Right cardiac atrium (tissue), 5 donors: Measurements from ENCODE around the gene SYNPO2. TPM values are rescaled to one million over a fixed set of nuclear protein-coding genes. Genes with fewer than 3 reads are reported as not detected.

Experiments used
- ATAC-seq, 2 donors: fragments of 200-7000 bp; cut with Tn5 transposase; one replicate each; pipeline versions ENCODE4 v1.8.0 to v1.9.1; 2020; ENCODE audit warnings: moderate library complexity in 2 of 2, mild to moderate bottlenecking in 1 of 2
- DNase-seq, 3 donors: peaks; one replicate each; pipeline ENCODE4 v3.0.0-alpha.2; 2020
- H3K27ac ChIP-seq: one replicate; pipeline ENCODE4 v1.5.1; 2013; ENCODE audit warnings: mild to moderate bottlenecking, low read length, control low read depth, moderate library complexity
- H3K27me3 ChIP-seq: one replicate; pipeline ENCODE4 v1.6.1; 2013; ENCODE audit not compliant: control insufficient read depth, insufficient read depth
- H3K4me1 ChIP-seq: one replicate; pipeline ENCODE4 v1.6.1; 2013; ENCODE audit warnings: low read length; ENCODE audit not compliant: control insufficient read depth, insufficient read depth
- H3K4me3 ChIP-seq: one replicate; pipeline ENCODE4 v1.5.1; 2013; ENCODE audit warnings: low read length, control low read depth
- H3K9me3 ChIP-seq: one replicate; pipeline ENCODE4 v1.6.1; 2013; ENCODE audit warnings: low read length; ENCODE audit not compliant: control insufficient read depth
- WGBS: extraction: QIAGEN DNeasy Blood & Tissue Kit; methylation state at CpG from one replicate; pipeline ENCODE4 v1.1.7; 2013; 5-methylcytosine and 5-hydroxymethylcytosine counted together
- intact Hi-C, 4 donors: fragments of 100-400 bp; cut with DNase I; formaldehyde crosslinking; loops; one replicate each; pipeline versions ENCODE4 v1.11.0 to v1.14.0; 2022 to 2023
- polyA plus RNA-seq: library from polyadenylated mRNA; stranded (reverse); fragments of 200-250 nt; gene quantifications from one replicate; pipeline ENCODE4 v1.2.3, GENCODE V29; 2013
- total RNA-seq, 4 donors: library from RNA; stranded (reverse); fragmentation: NEBNext Ultra II Directional; extraction: Animal tissue kit (Norgen Biotek cat#: 25700); gene quantifications; one replicate each; pipeline ENCODE4 v1.2.1, GENCODE V29; 2021
- donor health status: healthy with polysubstance abuse.
- donor health status: DM: no; HTN: yes; CAD: no.
- donor health status: DM: no; HTN: no; CAD: no.
- donor health status: DM: no; HTN: yes; CAD: no; lungs with severe emphysema.
- donor health status: DM: yes; HTN: yes; CAD: no.

SYNPO2 gene
- total and polyA plus RNA-seq, 5 donors, result 29.6 to 134 (median 113) TPM

GRCh38 chr4:118955515-118955914, 66.9 kb downstream of the SYNPO2 start:
- no peaks in the 10 kb centered on the region for H3K27me3 ChIP-seq
- no peaks in the 10 kb centered on the region for H3K9me3 ChIP-seq
- intact Hi-C loops, result no loop called here
- 62% methylated on average over 3 of the region's 3 CpGs for WGBS
- no peak overlapping the region for H3K27ac ChIP-seq
- no peak for ATAC-seq
- H3K4me1 ChIP-seq, result peaks cover 6% of the 10 kb centered on the region
- H3K4me3 ChIP-seq, result no peak overlapping the region
- DNase-seq, result no peak

- WGBS, result 60% methylated on average over 10 of the region's 10 CpGs
- H3K27ac ChIP-seq, result peak overlapping the region; percentile 55
- peak in 1 of 3 donors; percentile 29 for DNase-seq
- H3K4me3 ChIP-seq, result no peak overlapping the region
- H3K27me3 ChIP-seq, result no peaks in the 10 kb centered on the region
- peak; percentile 53 to 76 for ATAC-seq
- H3K9me3 ChIP-seq, result no peaks in the 10 kb centered on the region
- H3K4me1 ChIP-seq, result peaks cover 5% of the 10 kb centered on the region
- intact Hi-C loops, result no loop called here
These were observed 69.2 kb downstream of the SYNPO2 start for GRCh38 chr4:118957722-118958445.

- no peak overlapping the region for H3K4me3 ChIP-seq
- H3K27ac ChIP-seq, result no peak overlapping the region
- H3K9me3 ChIP-seq, result no peaks in the 10 kb centered on the region
- DNase-seq, result no peak
- intact Hi-C loops, result loop anchor here (10.0 kb wide), 2 partner anchors 188 to 198 kb away; no protein-coding TSS in a partner anchor
- peak in 1 of 2 donors; percentile 27 for ATAC-seq
- no peaks in the 10 kb centered on the region for H3K27me3 ChIP-seq
- H3K4me1 ChIP-seq, result peaks cover 7% of the 10 kb centered on the region
These were observed 73.9 kb downstream of the SYNPO2 start for GRCh38 chr4:118962540-118962939.

GRCh38 chr4:118964891-118965411, 76.3 kb downstream of the SYNPO2 start:
- H3K4me1 ChIP-seq, result peaks cover 10% of the 10 kb centered on the region
- ATAC-seq, result peak; percentile 50 to 56

GRCh38 chr4:118967393-118967792, 78.7 kb downstream of the SYNPO2 start:
- DNase-seq (no peak), ATAC-seq (peak; percentile 1 to 13)
- 51% methylated on average over 2 of the region's 2 CpGs for WGBS
- intact Hi-C loops, result loop anchor here (5.0 to 10.0 kb wide), 4 partner anchors 80 to 225 kb away; partner anchors contain the start of gene SYNPO2 (in 3 of the 4)
- no peak overlapping the region for H3K4me3 ChIP-seq
- H3K27me3 ChIP-seq, result no peaks in the 10 kb centered on the region
- H3K27ac ChIP-seq, result peak overlapping the region; percentile 80
- no peaks in the 10 kb centered on the region for H3K9me3 ChIP-seq
- H3K4me1 ChIP-seq, result peaks cover 10% of the 10 kb centered on the region

More at GRCh38 chr4:118964891-118965411, 76.3 kb downstream of the SYNPO2 start:
- peak overlapping the region; percentile 67 for H3K27ac ChIP-seq
- no peak overlapping the region for H3K4me3 ChIP-seq
- DNase-seq, result peak; percentile 27 to 69 (median 52)
- H3K27me3 ChIP-seq, result no peaks in the 10 kb centered on the region
- intact Hi-C loops, result loop anchor here (5.0 to 10.0 kb wide), 4 partner anchors 78 to 223 kb away; partner anchors contain the start of gene SYNPO2 (in 3 of the 4)
- H3K9me3 ChIP-seq, result no peaks in the 10 kb centered on the region
- 30% methylated on average over 3 of the region's 3 CpGs for WGBS

- intact Hi-C loops, result loop anchor here (2.0 to 10.0 kb wide), 5 partner anchors 81 to 227 kb away; partner anchors contain the start of gene SYNPO2 (in 3 of the 4)
- H3K27me3 ChIP-seq, result no peaks in the 10 kb centered on the region
- DNase-seq, result peak; percentile 41 to 72 (median 47)
- H3K4me1 ChIP-seq, result peaks cover 8% of the 10 kb centered on the region
- WGBS, result 0% methylated on average over 1 of the region's 1 CpG
- H3K9me3 ChIP-seq, result no peaks in the 10 kb centered on the region
- ATAC-seq, result peak; percentile 85 to 90
- peak overlapping the region; percentile 80 for H3K27ac ChIP-seq
- no peak overlapping the region for H3K4me3 ChIP-seq
These were observed 79.4 kb downstream of the SYNPO2 start for GRCh38 chr4:118968005-118968404.

GRCh38 chr4:118968813-118969212, 80.2 kb downstream of the SYNPO2 start:
- H3K4me1 ChIP-seq, result peaks cover 7% of the 10 kb centered on the region
- no peak overlapping the region for H3K4me3 ChIP-seq
- no peak for ATAC-seq
- intact Hi-C loops, result loop anchor here (2.0 to 10.0 kb wide), 5 partner anchors 82 to 228 kb away; partner anchors contain the start of gene SYNPO2 (in 3 of the 4)
- WGBS, result 23% methylated on average over 6 of the region's 6 CpGs
- no peak for DNase-seq
- H3K9me3 ChIP-seq, result no peaks in the 10 kb centered on the region
- no peaks in the 10 kb centered on the region for H3K27me3 ChIP-seq
- H3K27ac ChIP-seq, result no peak overlapping the region

GRCh38 chr4:118969359-118969758, 80.7 kb downstream of the SYNPO2 start:
- no peak overlapping the region for H3K27ac ChIP-seq
- intact Hi-C loops, result loop anchor here (2.0 to 10.0 kb wide), 5 partner anchors 82 to 229 kb away; partner anchors contain the start of gene SYNPO2 (in 3 of the 4)
- no peaks in the 10 kb centered on the region for H3K27me3 ChIP-seq
- peak; percentile 87 to 90 for ATAC-seq
- no peak overlapping the region for H3K4me3 ChIP-seq
- peaks cover 7% of the 10 kb centered on the region for H3K4me1 ChIP-seq
- peak; percentile 57 to 81 (median 64) for DNase-seq
- WGBS, result 8% methylated on average over 5 of the region's 5 CpGs
- no peaks in the 10 kb centered on the region for H3K9me3 ChIP-seq

- 58% methylated on average over 2 of the region's 2 CpGs for WGBS
- intact Hi-C loops, result loop anchor here in 1 of 4 donors (10.0 kb wide), 1 partner anchor 227 kb away; no protein-coding TSS in a partner anchor
- DNase-seq, result no peak
- no peak for ATAC-seq
- H3K4me1 ChIP-seq, result peaks cover 7% of the 10 kb centered on the region
- H3K27me3 ChIP-seq, result no peaks in the 10 kb centered on the region
- no peak overlapping the region for H3K27ac ChIP-seq
- no peaks in the 10 kb centered on the region for H3K9me3 ChIP-seq
- H3K4me3 ChIP-seq, result no peak overlapping the region
These were observed 83.5 kb downstream of the SYNPO2 start for GRCh38 chr4:118972167-118972566.

GRCh38 chr4:118973295-118973694, 84.6 kb downstream of the SYNPO2 start:
- 40% methylated on average over 6 of the region's 6 CpGs for WGBS
- no peaks in the 10 kb centered on the region for H3K27me3 ChIP-seq
- no peaks in the 10 kb centered on the region for H3K9me3 ChIP-seq
- ATAC-seq (no peak), DNase-seq (no peak)
- peaks cover 1% of the 10 kb centered on the region for H3K4me1 ChIP-seq
- intact Hi-C loops, result loop anchor here in 1 of 4 donors (10.0 kb wide), 1 partner anchor 228 kb away; no protein-coding TSS in a partner anchor
- no peak overlapping the region for H3K4me3 ChIP-seq
- H3K27ac ChIP-seq, result no peak overlapping the region

- WGBS, result 58% methylated on average over 2 of the region's 2 CpGs
- H3K9me3 ChIP-seq, result no peaks in the 10 kb centered on the region
- no peak for DNase-seq
- intact Hi-C loops, result loop anchor here in 1 of 4 donors (10.0 kb wide), 1 partner anchor 230 kb away; no protein-coding TSS in a partner anchor
- peaks cover 1% of the 10 kb centered on the region for H3K4me1 ChIP-seq
- H3K27ac ChIP-seq, result no peak overlapping the region
- no peaks in the 10 kb centered on the region for H3K27me3 ChIP-seq
- H3K4me3 ChIP-seq, result no peak overlapping the region
- no peak for ATAC-seq
These were observed 86.1 kb downstream of the SYNPO2 start for GRCh38 chr4:118974758-118975157.
